CD4-positive, alpha-beta T cell treated with Interleukin-17A for 4 hours (primary cell): ENCODE results near the gene C2orf81.

Experiments used
- DNase-seq: peaks from one replicate; pipeline ENCODE4 v3.0.0-alpha.2; 2020; ENCODE audit warnings: mixed read lengths

C2orf81 gene

GRCh38 chr2:74390606-74391005, 30.8 kb downstream of the C2orf81 start:
- DNase-seq, result no peak

GRCh38 chr2:74387346-74387745, 34.1 kb downstream of the C2orf81 start:
- DNase-seq, result no peak

GRCh38 chr2:74385396-74385795, 36.0 kb downstream of the C2orf81 start:
- DNase-seq, result no peak

GRCh38 chr2:74384051-74384450, 37.4 kb downstream of the C2orf81 start:
- DNase-seq, result no peak

- DNase-seq, result no peak
These were observed 38.2 kb downstream of the C2orf81 start for GRCh38 chr2:74383254-74383653.

- no peak for DNase-seq
These were observed 39.7 kb downstream of the C2orf81 start for GRCh38 chr2:74381751-74382150.

- DNase-seq, result peak; percentile 37
These were observed 41.3 kb downstream of the C2orf81 start, which contains the start of gene DCTN1 for GRCh38 chr2:74379851-74380789. Gene DCTN1, minus strand, starts transcription at chr2:74380311. Its CDS starts 274 bp downstream, at chr2:74380037.

GRCh38 chr2:74378007-74378406, 43.4 kb downstream of the C2orf81 start:
- DNase-seq, result no peak

- DNase-seq, result no peak
These were observed 45.6 kb downstream of the C2orf81 start for GRCh38 chr2:74375838-74376237.

- no peak for DNase-seq
These were observed 46.8 kb downstream of the C2orf81 start for GRCh38 chr2:74374509-74375205.

- no peak for DNase-seq
These were observed 47.4 kb downstream of the C2orf81 start for GRCh38 chr2:74373985-74374384.

GRCh38 chr2:74373221-74373676, 48.2 kb downstream of the C2orf81 start:
- DNase-seq, result no peak

- no peak for DNase-seq
These were observed 48.7 kb downstream of the C2orf81 start for GRCh38 chr2:74372674-74373073.

- DNase-seq, result no peak
These were observed 50.0 kb downstream of the C2orf81 start for GRCh38 chr2:74371421-74371820.

GRCh38 chr2:74369976-74370375, 51.4 kb downstream of the C2orf81 start:
- no peak for DNase-seq

GRCh38 chr2:74368499-74368898, 52.9 kb downstream of the C2orf81 start:
- DNase-seq, result no peak

- no peak for DNase-seq
These were observed 53.6 kb downstream of the C2orf81 start for GRCh38 chr2:74367789-74368188.

- DNase-seq, result no peak
These were observed 55.4 kb downstream of the C2orf81 start for GRCh38 chr2:74366036-74366435.

- no peak for DNase-seq
These were observed 56.6 kb downstream of the C2orf81 start for GRCh38 chr2:74364533-74365505.
